Stimulated activated CD4-positive, alpha-beta T cell treated with anti-CD3 and anti-CD28 coated beads, Interleukin-1b, Interleukin-23, amount 100 ng/mL, for 4 hours (primary cell): ENCODE measurements around the gene C20orf144.

Source experiments
- DNase-seq, 2 donors: peaks; one replicate each; pipeline ENCODE4 v3.0.0-alpha.2; 2020; ENCODE audit warnings: low read depth in 2 of 2

C20orf144 gene

GRCh38 chr20:33676652-33677645 is 14.8 kb downstream of the C20orf144 start:
- no peak for DNase-seq

- no peak for DNase-seq
Observed at GRCh38 chr20:33677991-33678702, 16.0 kb downstream of the C20orf144 start.

GRCh38 chr20:33679758-33680485 is 17.8 kb downstream of the C20orf144 start:
- DNase-seq: no peak

GRCh38 chr20:33680686-33681085 is 18.6 kb downstream of the C20orf144 start:
- DNase-seq: no peak

GRCh38 chr20:33681288-33681687 is 19.2 kb downstream of the C20orf144 start:
- DNase-seq: no peak

GRCh38 chr20:33681728-33682353 is 19.7 kb downstream of the C20orf144 start:
- no peak for DNase-seq

- no peak for DNase-seq
Observed at GRCh38 chr20:33684533-33685327, 22.6 kb downstream of the C20orf144 start.

- DNase-seq: peak in 1 of 2 donors; percentile 64
Observed at GRCh38 chr20:33685328-33686099, 23.4 kb downstream of the C20orf144 start.

- peak; percentile 88 to 96 for DNase-seq
Observed at GRCh38 chr20:33686100-33686983, 24.2 kb downstream of the C20orf144 start, which contains the start of gene E2F1. Gene E2F1 (minus strand): TSS chr20:33686385. CDS start chr20:33686264, 121 bp downstream.

- DNase-seq: no peak
Observed at GRCh38 chr20:33686984-33687366, 24.8 kb downstream of the C20orf144 start.

GRCh38 chr20:33687370-33687915 is 25.3 kb downstream of the C20orf144 start:
- no peak for DNase-seq

GRCh38 chr20:33687993-33688937 is 26.1 kb downstream of the C20orf144 start:
- no peak for DNase-seq

GRCh38 chr20:33688938-33689424 is 26.9 kb downstream of the C20orf144 start:
- DNase-seq: no peak

- DNase-seq: no peak
Observed at GRCh38 chr20:33689493-33689892, 27.4 kb downstream of the C20orf144 start.

- DNase-seq: peak in 1 of 2 donors; percentile 25
Observed at GRCh38 chr20:33689973-33690372, 27.8 kb downstream of the C20orf144 start.

GRCh38 chr20:33693289-33693688 is 31.2 kb downstream of the C20orf144 start:
- DNase-seq: no peak
